WTC11 (cell line): ENCODE results near the gene AKAP6. TPM values are rescaled to one million over a fixed set of nuclear protein-coding genes. Genes with fewer than 3 reads are reported as not detected.

Experiments used
- ATAC-seq: fragments of 200-7000 bp; cut with Tn5 transposase; 2 replicates; pipeline ENCODE4 v1.10.0; 2021; ENCODE audit warnings: mild to moderate bottlenecking, moderate library complexity
- CTCF ChIA-PET: fragments of 300-600 bp; sonication (Branson Sonifier 250); formaldehyde crosslinking; loops from one replicate; lab custom pipeline; 2021; ENCODE audit warnings: antibody characterized with exemption; lab: Charles Lee
- POLR2A ChIA-PET: fragments of 350-600 bp; sonication (Branson Sonifier 250); formaldehyde crosslinking; loops from one replicate; lab custom pipeline; 2021; ENCODE audit warnings: antibody characterized with exemption; lab: Charles Lee
- DNase-seq: peaks from one replicate; pipeline ENCODE4 v3.0.0; 2021; ENCODE audit warnings: low spot score
- H3K27ac Mint-ChIP-seq: 2 replicates; pipeline ENCODE4 v1.8.0; 2021; ENCODE audit warnings: mixed read lengths
- H3K27me3 Mint-ChIP-seq: 2 replicates; pipeline ENCODE4 v1.8.0; 2021; ENCODE audit warnings: low read depth, mild to moderate bottlenecking, moderate library complexity, mixed read lengths
- H3K36me3 Mint-ChIP-seq: 2 replicates; pipeline ENCODE4 v1.8.0; 2021; ENCODE audit warnings: mixed read lengths
- H3K4me1 Mint-ChIP-seq: 2 replicates; pipeline ENCODE4 v1.8.0; 2022; ENCODE audit warnings: mixed read lengths
- H3K4me3 Mint-ChIP-seq: 2 replicates; pipeline ENCODE4 v1.8.0; 2021; ENCODE audit warnings: mild to moderate bottlenecking, moderate library complexity, mixed read lengths
- H3K9me3 Mint-ChIP-seq: 2 replicates; pipeline ENCODE4 v1.8.0; 2021; ENCODE audit warnings: mixed read lengths
- CREB1 ChIP-seq: sonication (generic); formaldehyde crosslinking; IDR thresholded peaks from 2 replicates; pipeline ENCODE4 v1.8.0; 2023; ENCODE audit warnings: mild to moderate bottlenecking, missing genetic modification reagents
- CREM ChIP-seq: sonication (generic); formaldehyde crosslinking; IDR thresholded peaks from 2 replicates; pipeline ENCODE4 v1.8.1; 2022; ENCODE audit warnings: mild to moderate bottlenecking, missing genetic modification reagents, moderate library complexity
- OVOL2 ChIP-seq: fragments of 250-450 bp; sonication (Bioruptor Pico); IDR thresholded peaks from 2 replicates; pipeline ENCODE4 v1.9.0; 2021; ENCODE audit warnings: mild to moderate bottlenecking, borderline replicate concordance
- RELA ChIP-seq: sonication (generic); formaldehyde crosslinking; IDR thresholded peaks from 2 replicates; pipeline ENCODE4 v1.8.1; 2022; ENCODE audit warnings: missing genetic modification reagents, mild to moderate bottlenecking, borderline replicate concordance
- RORB ChIP-seq: fragments of 250-450 bp; sonication (Bioruptor Pico); IDR thresholded peaks from 2 replicates; pipeline ENCODE4 v1.9.0; 2021; ENCODE audit warnings: mild to moderate bottlenecking
- ZNF121 ChIP-seq: sonication (generic); formaldehyde crosslinking; IDR thresholded peaks from 2 replicates; pipeline ENCODE4 v1.8.0; 2023; ENCODE audit warnings: missing genetic modification reagents
- ZNF138 ChIP-seq: sonication (generic); formaldehyde crosslinking; conservative IDR thresholded peaks from 2 replicates; pipeline ENCODE4 v1.8.1; 2022; ENCODE audit warnings: mild to moderate bottlenecking, moderate library complexity, missing genetic modification reagents
- ZNF232 ChIP-seq: sonication (generic); formaldehyde crosslinking; IDR thresholded peaks from 2 replicates; pipeline ENCODE4 v1.8.0; 2022; ENCODE audit warnings: mild to moderate bottlenecking, missing genetic modification reagents
- ZNF263 ChIP-seq: sonication (generic); formaldehyde crosslinking; IDR thresholded peaks from 2 replicates; pipeline ENCODE4 v1.8.1; 2022; ENCODE audit warnings: low read depth, mild to moderate bottlenecking, moderate library complexity, missing genetic modification reagents
- ZNF317 ChIP-seq: sonication (generic); formaldehyde crosslinking; IDR thresholded peaks from 2 replicates; pipeline ENCODE4 v1.8.1; 2023; ENCODE audit warnings: low read depth, mild to moderate bottlenecking, moderate library complexity, missing genetic modification reagents, borderline replicate concordance
- total RNA-seq: library from RNA; stranded (reverse); gene quantifications from 3 replicates; pipeline ENCODE4 v1.2.3, GENCODE V29; 2021
- TF ChIP-seq, protein P1 (sequence below): sonication (generic); formaldehyde crosslinking; IDR thresholded peaks from 2 replicates; pipeline ENCODE4 v1.8.0; 2022; ENCODE audit warnings: mild to moderate bottlenecking, missing genetic modification reagents
- TF ChIP-seq, protein P2 (sequence below): sonication (generic); formaldehyde crosslinking; IDR thresholded peaks from 2 replicates; pipeline ENCODE4 v1.8.1; 2023; ENCODE audit warnings: mild to moderate bottlenecking, missing genetic modification reagents, moderate library complexity
- TF ChIP-seq, protein P3 (sequence below): sonication (generic); formaldehyde crosslinking; IDR thresholded peaks from 2 replicates; pipeline ENCODE4 v1.8.1; 2023; ENCODE audit warnings: mild to moderate bottlenecking, missing genetic modification reagents
- TF ChIP-seq, protein P4 (sequence below): sonication (generic); formaldehyde crosslinking; IDR thresholded peaks from 2 replicates; pipeline ENCODE4 v1.8.1; 2022; ENCODE audit warnings: mild to moderate bottlenecking, missing genetic modification reagents, moderate library complexity, borderline replicate concordance
- TF ChIP-seq, protein P5 (sequence below): fragments of 250-450 bp; sonication (Bioruptor Pico); IDR thresholded peaks from 2 replicates; pipeline ENCODE4 v1.8.0; 2021; ENCODE audit warnings: mild to moderate bottlenecking
- TF ChIP-seq, protein P6 (sequence below): sonication (generic); formaldehyde crosslinking; IDR thresholded peaks from 2 replicates; pipeline ENCODE4 v1.8.1; 2023; ENCODE audit warnings: mild to moderate bottlenecking, missing genetic modification reagents, borderline replicate concordance
- TF ChIP-seq, protein P7 (sequence below): fragments of 250-450 bp; sonication (Bioruptor Pico); IDR thresholded peaks from 2 replicates; pipeline ENCODE4 v1.9.0; 2021; ENCODE audit warnings: mild to moderate bottlenecking
- TF ChIP-seq, protein P8 (sequence below): sonication (generic); formaldehyde crosslinking; IDR thresholded peaks from 2 replicates; pipeline ENCODE4 v1.8.1; 2022; ENCODE audit warnings: low read depth, mild to moderate bottlenecking, moderate library complexity, missing genetic modification reagents, borderline replicate concordance

The AKAP6 gene
- total RNA-seq, 1 experiment from 2014 or later = 0.63 TPM

DNA sequence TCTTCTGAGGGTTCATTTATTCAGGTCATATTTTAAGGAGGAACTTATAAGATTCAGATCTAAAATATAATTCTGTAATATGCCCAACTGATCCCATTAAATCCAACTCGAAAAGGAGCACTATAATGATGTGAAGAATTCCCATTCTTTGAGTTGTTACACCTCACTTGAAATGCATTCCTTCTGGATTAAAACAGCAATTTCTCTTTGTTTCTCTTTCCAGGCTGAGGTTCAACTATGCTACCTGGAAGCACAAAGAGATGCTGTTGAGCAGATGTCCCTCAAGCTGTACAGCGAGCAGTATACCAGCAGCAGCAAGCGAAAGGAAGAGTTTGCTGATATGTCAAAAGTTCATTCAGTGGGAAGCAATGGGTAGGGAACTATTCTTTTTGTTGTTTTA lies 349.0 kb downstream of the AKAP6 start:
- Mint-ChIP-seq H3K4me3 (no peak overlapping the region), H3K27ac (no peak overlapping the region), H3K27me3 (no peaks in the 10 kb centered on the region), H3K36me3 (no peaks in the 10 kb centered on the region), H3K9me3 (peaks cover 9% of the 10 kb centered on the region), H3K4me1 (no peaks in the 10 kb centered on the region)
- ATAC-seq = no peak
- no peak for TF ChIP-seq RELA (CRISPR knock-in tag)
- ChIA-PET CTCF (no interaction called here), POLR2A (no interaction called here)
- DNase-seq = no peak

DNA sequence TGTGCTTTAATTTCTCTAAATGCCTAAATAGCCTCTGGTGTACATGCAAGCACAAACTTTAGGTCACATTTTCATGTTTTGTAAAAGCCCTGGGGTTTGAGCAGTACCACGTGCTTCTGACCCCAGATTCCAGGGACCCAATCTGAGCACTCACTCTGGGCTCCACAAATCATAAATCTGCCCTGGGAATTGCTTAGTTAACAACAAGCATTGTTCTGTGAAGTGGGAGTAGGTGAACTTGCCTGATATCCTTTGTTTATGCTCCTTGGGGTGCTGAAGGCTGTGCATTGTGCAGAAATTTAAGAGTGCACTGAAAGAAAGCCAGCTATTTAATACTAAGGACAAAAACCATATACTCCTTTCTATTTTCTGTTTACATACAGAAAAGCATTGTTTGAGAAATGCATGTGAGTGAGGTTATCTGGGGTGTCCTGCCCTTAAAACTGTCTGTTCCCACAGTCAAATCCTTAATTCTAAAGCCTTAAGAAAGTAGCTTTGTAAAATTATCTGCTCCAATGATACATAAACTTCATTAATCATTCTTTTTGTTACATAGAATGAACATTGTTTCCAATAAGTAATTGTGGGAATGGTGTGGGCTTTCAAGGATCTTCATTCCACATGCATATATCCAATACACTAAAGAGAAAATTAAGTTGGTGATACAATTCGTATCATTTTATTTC lies 351.0 kb downstream of the AKAP6 start:
- no peaks in the 10 kb centered on the region for H3K27me3 Mint-ChIP-seq
- TF ChIP-seq, protein P1, sequence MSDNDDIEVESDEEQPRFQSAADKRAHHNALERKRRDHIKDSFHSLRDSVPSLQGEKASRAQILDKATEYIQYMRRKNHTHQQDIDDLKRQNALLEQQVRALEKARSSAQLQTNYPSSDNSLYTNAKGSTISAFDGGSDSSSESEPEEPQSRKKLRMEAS (CRISPR knock-in tag) = no peak
- no peak for TF ChIP-seq OVOL2
- no peak for TF ChIP-seq ZNF232 (CRISPR knock-in tag)
- TF ChIP-seq, protein P2, sequence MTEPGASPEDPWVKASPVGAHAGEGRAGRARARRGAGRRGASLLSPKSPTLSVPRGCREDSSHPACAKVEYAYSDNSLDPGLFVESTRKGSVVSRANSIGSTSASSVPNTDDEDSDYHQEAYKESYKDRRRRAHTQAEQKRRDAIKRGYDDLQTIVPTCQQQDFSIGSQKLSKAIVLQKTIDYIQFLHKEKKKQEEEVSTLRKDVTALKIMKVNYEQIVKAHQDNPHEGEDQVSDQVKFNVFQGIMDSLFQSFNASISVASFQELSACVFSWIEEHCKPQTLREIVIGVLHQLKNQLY (CRISPR knock-in tag) = no peak
- CTCF ChIA-PET = no interaction called here
- no peaks in the 10 kb centered on the region for H3K9me3 Mint-ChIP-seq
- no peaks in the 10 kb centered on the region for H3K4me1 Mint-ChIP-seq
- no peak overlapping the region for H3K4me3 Mint-ChIP-seq
- POLR2A ChIA-PET = interaction anchor here (0.5 kb wide), 1 partner anchor 684 kb away, joined by 3 read pairs; no protein-coding TSS in a partner anchor
- no peak for DNase-seq
- no peaks in the 10 kb centered on the region for H3K36me3 Mint-ChIP-seq
- no peak for ATAC-seq
- no peak overlapping the region for H3K27ac Mint-ChIP-seq

DNA sequence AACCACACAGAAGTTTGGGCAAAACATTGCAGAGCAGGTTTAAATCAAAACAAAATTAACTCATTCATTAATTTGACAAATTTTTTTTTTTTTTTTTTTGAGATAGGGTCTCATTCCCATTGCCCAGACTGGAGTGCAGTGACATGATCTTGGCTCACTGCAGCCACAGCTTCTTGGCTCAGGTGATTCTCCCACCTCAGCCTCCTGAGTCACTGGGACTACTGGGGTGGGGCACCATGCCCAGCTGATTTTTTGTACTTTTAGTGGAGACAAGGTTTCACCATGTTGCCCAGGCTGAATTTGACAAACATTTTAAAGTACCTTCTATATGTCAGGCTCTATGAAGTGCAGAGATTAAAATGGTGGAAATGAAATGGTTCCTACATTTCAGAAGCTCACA lies 352.5 kb downstream of the AKAP6 start:
- H3K4me1 Mint-ChIP-seq = no peaks in the 10 kb centered on the region
- ATAC-seq (no peak), DNase-seq (no peak)
- CTCF ChIA-PET = no interaction called here
- H3K9me3 Mint-ChIP-seq = no peaks in the 10 kb centered on the region
- POLR2A ChIA-PET = interaction anchor here (0.6 kb wide), 1 partner anchor 23 kb away, joined by 4 read pairs; no protein-coding TSS in a partner anchor
- H3K27me3 Mint-ChIP-seq = no peaks in the 10 kb centered on the region
- no peak overlapping the region for H3K4me3 Mint-ChIP-seq
- no peaks in the 10 kb centered on the region for H3K36me3 Mint-ChIP-seq
- no peak overlapping the region for H3K27ac Mint-ChIP-seq
- TF ChIP-seq, protein P3, sequence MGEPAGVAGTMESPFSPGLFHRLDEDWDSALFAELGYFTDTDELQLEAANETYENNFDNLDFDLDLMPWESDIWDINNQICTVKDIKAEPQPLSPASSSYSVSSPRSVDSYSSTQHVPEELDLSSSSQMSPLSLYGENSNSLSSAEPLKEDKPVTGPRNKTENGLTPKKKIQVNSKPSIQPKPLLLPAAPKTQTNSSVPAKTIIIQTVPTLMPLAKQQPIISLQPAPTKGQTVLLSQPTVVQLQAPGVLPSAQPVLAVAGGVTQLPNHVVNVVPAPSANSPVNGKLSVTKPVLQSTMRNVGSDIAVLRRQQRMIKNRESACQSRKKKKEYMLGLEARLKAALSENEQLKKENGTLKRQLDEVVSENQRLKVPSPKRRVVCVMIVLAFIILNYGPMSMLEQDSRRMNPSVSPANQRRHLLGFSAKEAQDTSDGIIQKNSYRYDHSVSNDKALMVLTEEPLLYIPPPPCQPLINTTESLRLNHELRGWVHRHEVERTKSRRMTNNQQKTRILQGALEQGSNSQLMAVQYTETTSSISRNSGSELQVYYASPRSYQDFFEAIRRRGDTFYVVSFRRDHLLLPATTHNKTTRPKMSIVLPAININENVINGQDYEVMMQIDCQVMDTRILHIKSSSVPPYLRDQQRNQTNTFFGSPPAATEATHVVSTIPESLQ (CRISPR knock-in tag) = no peak
- TF ChIP-seq ZNF317 = no peak
- no peak for TF ChIP-seq ZNF138
- TF ChIP-seq RORB = no peak
- TF ChIP-seq, protein P4, sequence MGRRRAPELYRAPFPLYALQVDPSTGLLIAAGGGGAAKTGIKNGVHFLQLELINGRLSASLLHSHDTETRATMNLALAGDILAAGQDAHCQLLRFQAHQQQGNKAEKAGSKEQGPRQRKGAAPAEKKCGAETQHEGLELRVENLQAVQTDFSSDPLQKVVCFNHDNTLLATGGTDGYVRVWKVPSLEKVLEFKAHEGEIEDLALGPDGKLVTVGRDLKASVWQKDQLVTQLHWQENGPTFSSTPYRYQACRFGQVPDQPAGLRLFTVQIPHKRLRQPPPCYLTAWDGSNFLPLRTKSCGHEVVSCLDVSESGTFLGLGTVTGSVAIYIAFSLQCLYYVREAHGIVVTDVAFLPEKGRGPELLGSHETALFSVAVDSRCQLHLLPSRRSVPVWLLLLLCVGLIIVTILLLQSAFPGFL (CRISPR knock-in tag) = no peak
- TF ChIP-seq, protein P5, sequence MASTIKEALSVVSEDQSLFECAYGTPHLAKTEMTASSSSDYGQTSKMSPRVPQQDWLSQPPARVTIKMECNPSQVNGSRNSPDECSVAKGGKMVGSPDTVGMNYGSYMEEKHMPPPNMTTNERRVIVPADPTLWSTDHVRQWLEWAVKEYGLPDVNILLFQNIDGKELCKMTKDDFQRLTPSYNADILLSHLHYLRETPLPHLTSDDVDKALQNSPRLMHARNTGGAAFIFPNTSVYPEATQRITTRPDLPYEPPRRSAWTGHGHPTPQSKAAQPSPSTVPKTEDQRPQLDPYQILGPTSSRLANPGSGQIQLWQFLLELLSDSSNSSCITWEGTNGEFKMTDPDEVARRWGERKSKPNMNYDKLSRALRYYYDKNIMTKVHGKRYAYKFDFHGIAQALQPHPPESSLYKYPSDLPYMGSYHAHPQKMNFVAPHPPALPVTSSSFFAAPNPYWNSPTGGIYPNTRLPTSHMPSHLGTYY (CRISPR knock-in tag) = no peak
- TF ChIP-seq, protein P6, sequence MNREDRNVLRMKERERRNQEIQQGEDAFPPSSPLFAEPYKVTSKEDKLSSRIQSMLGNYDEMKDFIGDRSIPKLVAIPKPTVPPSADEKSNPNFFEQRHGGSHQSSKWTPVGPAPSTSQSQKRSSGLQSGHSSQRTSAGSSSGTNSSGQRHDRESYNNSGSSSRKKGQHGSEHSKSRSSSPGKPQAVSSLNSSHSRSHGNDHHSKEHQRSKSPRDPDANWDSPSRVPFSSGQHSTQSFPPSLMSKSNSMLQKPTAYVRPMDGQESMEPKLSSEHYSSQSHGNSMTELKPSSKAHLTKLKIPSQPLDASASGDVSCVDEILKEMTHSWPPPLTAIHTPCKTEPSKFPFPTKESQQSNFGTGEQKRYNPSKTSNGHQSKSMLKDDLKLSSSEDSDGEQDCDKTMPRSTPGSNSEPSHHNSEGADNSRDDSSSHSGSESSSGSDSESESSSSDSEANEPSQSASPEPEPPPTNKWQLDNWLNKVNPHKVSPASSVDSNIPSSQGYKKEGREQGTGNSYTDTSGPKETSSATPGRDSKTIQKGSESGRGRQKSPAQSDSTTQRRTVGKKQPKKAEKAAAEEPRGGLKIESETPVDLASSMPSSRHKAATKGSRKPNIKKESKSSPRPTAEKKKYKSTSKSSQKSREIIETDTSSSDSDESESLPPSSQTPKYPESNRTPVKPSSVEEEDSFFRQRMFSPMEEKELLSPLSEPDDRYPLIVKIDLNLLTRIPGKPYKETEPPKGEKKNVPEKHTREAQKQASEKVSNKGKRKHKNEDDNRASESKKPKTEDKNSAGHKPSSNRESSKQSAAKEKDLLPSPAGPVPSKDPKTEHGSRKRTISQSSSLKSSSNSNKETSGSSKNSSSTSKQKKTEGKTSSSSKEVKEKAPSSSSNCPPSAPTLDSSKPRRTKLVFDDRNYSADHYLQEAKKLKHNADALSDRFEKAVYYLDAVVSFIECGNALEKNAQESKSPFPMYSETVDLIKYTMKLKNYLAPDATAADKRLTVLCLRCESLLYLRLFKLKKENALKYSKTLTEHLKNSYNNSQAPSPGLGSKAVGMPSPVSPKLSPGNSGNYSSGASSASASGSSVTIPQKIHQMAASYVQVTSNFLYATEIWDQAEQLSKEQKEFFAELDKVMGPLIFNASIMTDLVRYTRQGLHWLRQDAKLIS (CRISPR knock-in tag) = no peak
- TF ChIP-seq ZNF263 (CRISPR knock-in tag) = no peak
- no peak for TF ChIP-seq ZNF121 (CRISPR knock-in tag)
- TF ChIP-seq CREB1 (CRISPR knock-in tag) = no peak
- TF ChIP-seq, protein P7, sequence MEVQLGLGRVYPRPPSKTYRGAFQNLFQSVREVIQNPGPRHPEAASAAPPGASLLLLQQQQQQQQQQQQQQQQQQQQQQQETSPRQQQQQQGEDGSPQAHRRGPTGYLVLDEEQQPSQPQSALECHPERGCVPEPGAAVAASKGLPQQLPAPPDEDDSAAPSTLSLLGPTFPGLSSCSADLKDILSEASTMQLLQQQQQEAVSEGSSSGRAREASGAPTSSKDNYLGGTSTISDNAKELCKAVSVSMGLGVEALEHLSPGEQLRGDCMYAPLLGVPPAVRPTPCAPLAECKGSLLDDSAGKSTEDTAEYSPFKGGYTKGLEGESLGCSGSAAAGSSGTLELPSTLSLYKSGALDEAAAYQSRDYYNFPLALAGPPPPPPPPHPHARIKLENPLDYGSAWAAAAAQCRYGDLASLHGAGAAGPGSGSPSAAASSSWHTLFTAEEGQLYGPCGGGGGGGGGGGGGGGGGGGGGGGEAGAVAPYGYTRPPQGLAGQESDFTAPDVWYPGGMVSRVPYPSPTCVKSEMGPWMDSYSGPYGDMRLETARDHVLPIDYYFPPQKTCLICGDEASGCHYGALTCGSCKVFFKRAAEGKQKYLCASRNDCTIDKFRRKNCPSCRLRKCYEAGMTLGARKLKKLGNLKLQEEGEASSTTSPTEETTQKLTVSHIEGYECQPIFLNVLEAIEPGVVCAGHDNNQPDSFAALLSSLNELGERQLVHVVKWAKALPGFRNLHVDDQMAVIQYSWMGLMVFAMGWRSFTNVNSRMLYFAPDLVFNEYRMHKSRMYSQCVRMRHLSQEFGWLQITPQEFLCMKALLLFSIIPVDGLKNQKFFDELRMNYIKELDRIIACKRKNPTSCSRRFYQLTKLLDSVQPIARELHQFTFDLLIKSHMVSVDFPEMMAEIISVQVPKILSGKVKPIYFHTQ = no peak
- TF ChIP-seq CREM = no peak
- TF ChIP-seq, protein P8, sequence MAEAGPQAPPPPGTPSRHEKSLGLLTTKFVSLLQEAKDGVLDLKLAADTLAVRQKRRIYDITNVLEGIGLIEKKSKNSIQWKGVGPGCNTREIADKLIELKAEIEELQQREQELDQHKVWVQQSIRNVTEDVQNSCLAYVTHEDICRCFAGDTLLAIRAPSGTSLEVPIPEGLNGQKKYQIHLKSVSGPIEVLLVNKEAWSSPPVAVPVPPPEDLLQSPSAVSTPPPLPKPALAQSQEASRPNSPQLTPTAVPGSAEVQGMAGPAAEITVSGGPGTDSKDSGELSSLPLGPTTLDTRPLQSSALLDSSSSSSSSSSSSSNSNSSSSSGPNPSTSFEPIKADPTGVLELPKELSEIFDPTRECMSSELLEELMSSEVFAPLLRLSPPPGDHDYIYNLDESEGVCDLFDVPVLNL (CRISPR knock-in tag) = no peak
